Hair follicle dermal papilla cell (primary cell): ENCODE measurements around the gene LIN54. TPM values are rescaled to one million over a fixed set of nuclear protein-coding genes. Genes with fewer than 3 reads are reported as not detected.

Experiments used
- small RNA-seq: library from RNA; depleted of rRNA; stranded (forward); fragments of <200 nt; gene quantifications from one replicate; pipeline ENCODE3, GENCODE V24; 2012
- total RNA-seq: library from RNA; depleted of rRNA; stranded (reverse); fragments of >200 nt; gene quantifications from 2 replicates; pipeline ENCODE4 v1.2.3, GENCODE V29; 2012

Gene LIN54
- 11.5 and 13.5 TPM in 2 replicates for total RNA-seq

GRCh38 chr4:83010522-83011318 is at the start of gene LIN54:
Gene LIN54, minus strand, starts transcription at chr4:83010823. Its CDS starts 25,979 bp downstream, at chr4:82984844.

GRCh38 chr4:83034630-83035494 is 24.2 kb upstream of the LIN54 start, which contains the start of gene COPS4:
Gene COPS4, plus strand, starts transcription at chr4:83035183. Its CDS starts 42 bp downstream, at chr4:83035225.

GRCh38 chr4:82900411-82901182 is 110.0 kb downstream of the LIN54 start, which contains the start of gene THAP9:
Gene THAP9, plus strand, starts transcription at chr4:82900735. Its CDS starts 68 bp downstream, at chr4:82900803.

GRCh38 chr4:82890901-82891706 is 119.5 kb downstream of the LIN54 start, which contains the start of gene SEC31A:
Gene SEC31A, minus strand, starts transcription at chr4:82891153. Its CDS starts 9,217 bp downstream, at chr4:82881936.

Small RNA genes within 50 kb of the gene (small RNA-seq; reads per million reads assigned to genes)
- gene RF00019 (not detected), gene RNU6-615P (not detected)

Other genes with a start within 250 kb of the LIN54 start
- 48.7 and 68.0 TPM in 2 replicates for gene SCD5, start 212.0 kb downstream of the LIN54 start, total RNA-seq
- gene SEC31A, start 119.7 kb downstream of the LIN54 start, total RNA-seq = 560 and 634 TPM in 2 replicates
- 5.0 and 5.7 TPM in 2 replicates for gene THAP9, start 110.1 kb downstream of the LIN54 start, total RNA-seq
- 57.0 and 61.2 TPM in 2 replicates for gene COPS4, start 24.4 kb upstream of the LIN54 start, total RNA-seq
- gene PLAC8, start 103.9 kb upstream of the LIN54 start, total RNA-seq = 0.12 and 1.1 TPM in 2 replicates